NT2/D1 (cell line): ENCODE results near the gene TIMM21.

Experiments
- SUZ12 ChIP-seq: IDR thresholded peaks from 2 replicates; pipeline ENCODE4 v1.6.1; 2011; ENCODE audit not compliant: insufficient read length, insufficient read depth; ENCODE audit errors: extremely low read depth
- YY1 ChIP-seq: IDR thresholded peaks from 2 replicates; pipeline ENCODE4 v1.6.1; 2011; ENCODE audit not compliant: insufficient read length, insufficient read depth

DNA sequence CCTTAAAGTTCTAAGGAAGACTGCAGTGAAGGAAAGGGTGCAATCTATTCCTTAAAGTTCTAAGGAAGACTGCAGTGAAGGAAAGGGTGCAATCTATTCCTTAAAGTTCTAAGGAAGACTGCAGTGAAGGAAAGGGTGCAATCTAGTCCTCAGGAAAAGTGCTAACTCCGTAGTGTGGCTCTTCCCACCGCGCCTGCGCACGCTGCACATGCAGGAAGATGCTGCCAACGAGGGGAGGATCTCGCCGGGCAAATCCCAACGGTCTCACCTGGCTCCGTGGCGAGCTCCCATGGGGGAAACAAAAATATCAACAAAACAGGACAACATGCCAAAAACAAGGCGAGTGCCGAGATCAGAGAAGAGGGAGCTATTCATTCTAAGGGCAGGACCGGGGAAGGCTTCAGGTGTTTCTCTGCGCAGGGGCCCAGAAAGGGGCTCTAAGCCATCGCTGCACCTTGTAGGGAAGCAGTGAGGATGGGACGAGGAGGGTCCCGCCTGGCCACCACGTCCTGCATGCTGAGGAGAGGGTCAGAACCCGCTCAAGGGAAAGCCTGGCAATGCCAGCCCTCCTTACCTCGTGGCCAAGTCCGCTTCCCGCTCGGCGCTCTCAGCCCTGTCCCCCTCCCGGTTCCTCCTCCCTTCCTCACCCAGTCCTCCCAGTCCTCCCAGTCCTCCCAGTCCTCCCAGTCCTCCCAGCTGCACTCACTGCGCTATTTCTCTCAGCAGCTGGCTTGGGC lies 24.5 kb downstream of the TIMM21 start:
- TF ChIP-seq SUZ12 (no peak), YY1 (no peak)
